Measurements from ENCODE around the gene RIPOR3. TPM values are rescaled to one million over a fixed set of nuclear protein-coding genes. Genes with fewer than 3 reads are reported as not detected.
A peak's percentile ranks its signal among the peaks of the same experiment; 100 is the strongest.

The RIPOR3 gene
- total and polyA plus RNA-seq, 11 donors, result 2.4 to 20.7 (median 4.9) TPM

DNA sequence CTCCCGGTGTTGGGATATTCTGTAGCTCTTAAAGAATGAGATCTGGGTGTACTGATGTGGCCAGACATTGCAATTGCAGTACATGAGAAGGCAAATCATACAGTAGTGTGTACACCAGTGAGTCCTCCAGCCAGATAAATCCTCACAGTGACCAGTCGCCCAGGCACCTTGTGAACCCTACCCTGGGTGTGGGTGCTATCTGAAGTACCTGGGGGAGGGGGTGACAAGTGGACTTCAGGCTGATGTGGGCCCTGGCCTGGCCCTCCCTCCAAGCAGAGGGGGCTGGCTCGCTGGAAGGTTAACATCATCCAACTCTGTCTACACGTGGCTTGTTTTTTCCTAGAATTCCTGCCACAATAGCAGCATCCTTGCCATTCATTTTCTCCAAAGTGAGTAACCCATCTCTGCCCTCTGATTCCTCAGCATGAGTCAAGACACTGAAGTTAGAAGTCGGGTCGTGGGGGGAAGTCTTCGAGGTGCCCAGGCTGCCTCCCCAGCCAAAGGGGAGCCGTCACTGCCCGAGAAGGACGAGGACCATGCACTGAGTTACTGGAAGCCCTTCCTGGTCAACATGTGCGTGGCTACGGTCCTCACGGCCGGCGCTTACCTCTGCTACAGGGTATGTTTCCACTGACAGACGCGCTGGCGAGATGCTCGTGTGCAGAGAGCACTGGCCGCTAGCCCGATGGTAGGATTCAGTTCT is 110.3 kb downstream of the RIPOR3 start:
- H3K4me1 ChIP-seq, result peaks cover 0 to 26% (median 10%) of the 10 kb centered on the region in 12 donors
- no peaks in the 10 kb centered on the region for H3K27me3 ChIP-seq
- H3K4me3 ChIP-seq, result no peak overlapping the region
- WGBS, 4 donors, result 87 to 92% (median 90%) methylated on average over 20 to 21 of the region's 21 CpGs
- H3K9me3 ChIP-seq, result no peaks in the 10 kb centered on the region
- intact Hi-C loops (cut with DNase I), result loop anchor here in 5 of 10 donors (1.0 to 10.0 kb wide), 4 partner anchors 116 to 395 kb away; no protein-coding TSS in a partner anchor
- H3K36me3 ChIP-seq, result peaks cover 0 to 100% (median 88%) of the 10 kb centered on the region in 9 donors
- TF ChIP-seq POLR2A (IDR thresholded peaks at IDR 0.05), result no peak
- TF ChIP-seq, protein P1, sequence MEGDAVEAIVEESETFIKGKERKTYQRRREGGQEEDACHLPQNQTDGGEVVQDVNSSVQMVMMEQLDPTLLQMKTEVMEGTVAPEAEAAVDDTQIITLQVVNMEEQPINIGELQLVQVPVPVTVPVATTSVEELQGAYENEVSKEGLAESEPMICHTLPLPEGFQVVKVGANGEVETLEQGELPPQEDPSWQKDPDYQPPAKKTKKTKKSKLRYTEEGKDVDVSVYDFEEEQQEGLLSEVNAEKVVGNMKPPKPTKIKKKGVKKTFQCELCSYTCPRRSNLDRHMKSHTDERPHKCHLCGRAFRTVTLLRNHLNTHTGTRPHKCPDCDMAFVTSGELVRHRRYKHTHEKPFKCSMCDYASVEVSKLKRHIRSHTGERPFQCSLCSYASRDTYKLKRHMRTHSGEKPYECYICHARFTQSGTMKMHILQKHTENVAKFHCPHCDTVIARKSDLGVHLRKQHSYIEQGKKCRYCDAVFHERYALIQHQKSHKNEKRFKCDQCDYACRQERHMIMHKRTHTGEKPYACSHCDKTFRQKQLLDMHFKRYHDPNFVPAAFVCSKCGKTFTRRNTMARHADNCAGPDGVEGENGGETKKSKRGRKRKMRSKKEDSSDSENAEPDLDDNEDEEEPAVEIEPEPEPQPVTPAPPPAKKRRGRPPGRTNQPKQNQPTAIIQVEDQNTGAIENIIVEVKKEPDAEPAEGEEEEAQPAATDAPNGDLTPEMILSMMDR (IDR thresholded peaks at IDR 0.05), result no peak
- ATAC-seq (no peak), DNase-seq (no peak)
- no peak overlapping the region for H3K27ac ChIP-seq

DNA sequence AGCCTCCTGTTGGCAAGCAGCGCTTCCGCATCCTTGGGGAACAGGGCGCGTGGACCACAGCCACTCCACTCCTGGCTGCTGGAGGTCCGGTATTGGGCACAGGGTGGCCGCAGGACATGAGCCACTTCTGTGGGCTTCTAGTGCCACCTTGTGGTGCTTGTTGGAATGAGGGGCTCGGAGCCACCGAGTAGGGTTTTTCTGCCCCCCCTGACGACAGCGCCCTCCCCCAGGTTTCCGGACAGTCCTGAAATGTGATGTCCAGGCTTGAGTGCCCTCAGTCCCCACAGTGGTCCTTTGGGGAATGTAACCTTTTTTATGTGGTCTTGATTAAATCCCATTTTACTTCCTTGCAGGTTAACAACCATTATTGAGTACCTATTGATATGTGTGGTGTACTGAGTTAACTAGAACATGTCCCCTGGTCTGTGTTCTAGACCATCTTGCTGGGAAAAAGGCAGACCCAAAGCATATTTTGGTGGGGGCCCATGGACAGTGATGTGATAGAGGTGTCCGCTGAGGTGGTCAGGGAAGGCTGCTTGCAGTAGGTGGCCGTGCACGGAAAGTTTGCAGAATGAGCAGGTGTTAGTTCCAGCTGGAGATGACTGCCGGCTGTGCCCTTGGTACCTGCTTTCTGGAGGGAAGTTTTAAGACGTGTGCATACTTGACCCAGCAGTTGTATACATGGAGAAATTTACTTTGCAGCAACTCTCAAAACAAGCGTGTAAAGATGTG is 111.2 kb downstream of the RIPOR3 start:
- TF ChIP-seq, protein P1 (IDR thresholded peaks at IDR 0.05), result peak; percentile 71 to 89 (median 77)
- no peak for TF ChIP-seq POLR2A (IDR thresholded peaks at IDR 0.05)
- intact Hi-C loops (cut with DNase I), result loop anchor here in 5 of 10 donors (1.0 to 10.0 kb wide), 4 partner anchors 115 to 394 kb away; no protein-coding TSS in a partner anchor
- 42 to 51% (median 47%) methylated on average over 16 to 17 of the region's 17 CpGs for WGBS, 4 donors

DNA sequence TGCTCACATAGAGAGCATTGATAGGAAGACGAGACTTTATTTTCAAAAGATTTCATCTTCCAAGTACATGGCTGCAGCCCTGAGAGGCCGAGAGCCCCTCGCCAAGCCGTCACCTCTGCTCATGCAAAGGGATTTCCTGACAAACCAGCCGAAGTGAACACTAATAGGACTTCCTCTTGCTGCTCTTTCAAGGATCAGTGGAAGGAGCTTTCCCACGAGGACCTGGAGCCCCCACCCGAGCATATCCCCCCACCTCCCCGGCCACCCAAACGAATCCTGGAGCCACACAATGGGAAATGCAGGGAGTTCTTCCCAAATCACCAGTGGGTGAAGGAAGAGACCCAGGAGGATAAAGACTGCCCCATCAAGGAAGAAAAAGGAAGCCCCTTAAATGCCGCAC is 111.8 kb downstream of the RIPOR3 start:
- H3K27ac ChIP-seq, result no peak overlapping the region
- WGBS, 4 donors, result 73 to 83% (median 80%) methylated on average over 10 of the region's 10 CpGs
- no peak overlapping the region for H3K4me3 ChIP-seq
- H3K4me1 ChIP-seq, result peaks cover 0 to 37% (median 13%) of the 10 kb centered on the region in 12 donors
- H3K36me3 ChIP-seq, result peaks cover 0 to 100% (median 86%) of the 10 kb centered on the region in 9 donors
- intact Hi-C loops (cut with DNase I), result loop anchor here in 9 of 10 donors (2.0 to 10.0 kb wide), 11 partner anchors 67 to 392 kb away; partner anchors contain the start of gene PTPN1 (in 4 of the 9)
- no peaks in the 10 kb centered on the region for H3K27me3 ChIP-seq
- TF ChIP-seq POLR2A (IDR thresholded peaks at IDR 0.05), result no peak
- TF ChIP-seq, protein P1 (IDR thresholded peaks at IDR 0.05), result no peak
- DNase-seq, result no peak
- no peaks in the 10 kb centered on the region for H3K9me3 ChIP-seq
- ATAC-seq, result no peak

More for the DNA sequence above, 111.2 kb downstream of the RIPOR3 start:
- no peaks in the 10 kb centered on the region for H3K27me3 ChIP-seq
- DNase-seq (peak; percentile 57 to 78 (median 68)), ATAC-seq (peak; percentile 24 to 50 (median 44))
- peaks cover 0 to 32% (median 12%) of the 10 kb centered on the region in 12 donors for H3K4me1 ChIP-seq
- no peak overlapping the region for H3K4me3 ChIP-seq
- H3K36me3 ChIP-seq, result peaks cover 0 to 100% (median 86%) of the 10 kb centered on the region in 9 donors
- no peaks in the 10 kb centered on the region for H3K9me3 ChIP-seq
- peak overlapping the region in 1 of 12 donors; percentile 1 for H3K27ac ChIP-seq

DNA sequence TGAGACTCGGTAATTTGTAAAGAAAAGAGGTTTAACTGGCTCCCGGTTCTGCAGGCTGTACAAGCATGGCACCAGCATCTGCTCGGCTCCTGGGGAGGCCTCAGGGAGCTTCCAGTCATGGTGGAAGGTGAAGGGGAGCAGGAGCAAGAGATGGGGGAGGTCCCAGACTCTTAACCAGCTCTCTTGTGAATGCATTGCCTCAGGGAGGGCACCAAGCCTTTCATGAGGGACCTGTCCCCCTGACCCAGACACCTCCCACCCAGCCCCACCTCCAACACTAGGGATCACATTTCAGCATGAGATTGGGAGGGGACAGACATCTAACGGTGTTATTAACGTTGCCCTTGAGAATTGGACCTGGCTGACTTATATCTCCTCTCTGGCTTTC is 112.6 kb downstream of the RIPOR3 start:
- intact Hi-C loops (cut with DNase I), result loop anchor here in 9 of 10 donors (2.0 to 10.0 kb wide), 11 partner anchors 66 to 391 kb away; partner anchors contain the start of gene PTPN1 (in 4 of the 9)
- ATAC-seq, result no peak
- WGBS, 4 donors, result 71 to 75% (median 73%) methylated on average over 5 of the region's 5 CpGs
- no peak for DNase-seq
- no peaks in the 10 kb centered on the region for H3K9me3 ChIP-seq
- peak overlapping the region in 1 of 12 donors; percentile 84 for H3K27ac ChIP-seq
- no peaks in the 10 kb centered on the region for H3K27me3 ChIP-seq
- H3K4me3 ChIP-seq, result no peak overlapping the region
- peaks cover 0 to 44% (median 16%) of the 10 kb centered on the region in 12 donors for H3K4me1 ChIP-seq
- TF ChIP-seq, protein P1 (IDR thresholded peaks at IDR 0.05), result no peak
- TF ChIP-seq POLR2A (IDR thresholded peaks at IDR 0.05), result no peak
- peaks cover 0 to 100% (median 85%) of the 10 kb centered on the region in 9 donors for H3K36me3 ChIP-seq
